ENCODE data around the gene HIP1.

DNA sequence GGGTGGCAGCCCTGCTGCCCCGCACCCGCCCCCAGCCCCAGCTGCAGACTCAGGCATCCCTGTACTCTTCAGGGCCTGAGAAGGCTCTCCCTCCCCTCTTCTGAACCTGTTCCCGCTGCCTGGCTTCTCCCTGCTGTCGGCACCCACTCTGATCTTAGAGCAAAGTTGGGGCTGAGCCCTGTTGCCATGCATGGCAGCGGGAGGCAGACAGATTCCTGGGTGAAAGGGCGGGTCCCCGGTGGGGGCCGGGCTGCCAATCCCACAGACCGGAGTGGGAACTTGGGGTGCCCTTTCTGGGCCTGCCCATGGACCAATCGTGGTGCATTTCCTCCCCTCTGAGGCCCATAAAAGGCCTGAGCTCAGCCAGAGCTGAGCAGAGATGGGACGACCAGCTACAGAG, 165.9 kb downstream of the HIP1 start:
- TF ChIP-seq, protein P1, sequence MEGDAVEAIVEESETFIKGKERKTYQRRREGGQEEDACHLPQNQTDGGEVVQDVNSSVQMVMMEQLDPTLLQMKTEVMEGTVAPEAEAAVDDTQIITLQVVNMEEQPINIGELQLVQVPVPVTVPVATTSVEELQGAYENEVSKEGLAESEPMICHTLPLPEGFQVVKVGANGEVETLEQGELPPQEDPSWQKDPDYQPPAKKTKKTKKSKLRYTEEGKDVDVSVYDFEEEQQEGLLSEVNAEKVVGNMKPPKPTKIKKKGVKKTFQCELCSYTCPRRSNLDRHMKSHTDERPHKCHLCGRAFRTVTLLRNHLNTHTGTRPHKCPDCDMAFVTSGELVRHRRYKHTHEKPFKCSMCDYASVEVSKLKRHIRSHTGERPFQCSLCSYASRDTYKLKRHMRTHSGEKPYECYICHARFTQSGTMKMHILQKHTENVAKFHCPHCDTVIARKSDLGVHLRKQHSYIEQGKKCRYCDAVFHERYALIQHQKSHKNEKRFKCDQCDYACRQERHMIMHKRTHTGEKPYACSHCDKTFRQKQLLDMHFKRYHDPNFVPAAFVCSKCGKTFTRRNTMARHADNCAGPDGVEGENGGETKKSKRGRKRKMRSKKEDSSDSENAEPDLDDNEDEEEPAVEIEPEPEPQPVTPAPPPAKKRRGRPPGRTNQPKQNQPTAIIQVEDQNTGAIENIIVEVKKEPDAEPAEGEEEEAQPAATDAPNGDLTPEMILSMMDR (CRISPR knock-in tag; IDR thresholded peaks at IDR 0.05) = no peak
- TF ChIP-seq HDAC2 (CRISPR knock-in tag; IDR thresholded peaks at IDR 0.05) (no peak), ZNF672 (CRISPR knock-in tag; IDR thresholded peaks at IDR 0.05) (no peak), TOE1 (CRISPR knock-in tag; IDR thresholded peaks at IDR 0.05) (no peak), ZNF772 (CRISPR knock-in tag; IDR thresholded peaks at IDR 0.05) (no peak), RAD21 (CRISPR knock-in tag; IDR thresholded peaks at IDR 0.05) (no peak), ARNT (IDR thresholded peaks at IDR 0.05) (no peak), POLR2AphosphoS2 (IDR thresholded peaks at IDR 0.05; ENCODE audit: low read depth, low read length) (no peak), ONECUT2 (CRISPR knock-in tag; IDR thresholded peaks at IDR 0.05) (no peak), ARNTL (CRISPR knock-in tag; IDR thresholded peaks at IDR 0.05) (no peak)
- TF ChIP-seq, protein P2, sequence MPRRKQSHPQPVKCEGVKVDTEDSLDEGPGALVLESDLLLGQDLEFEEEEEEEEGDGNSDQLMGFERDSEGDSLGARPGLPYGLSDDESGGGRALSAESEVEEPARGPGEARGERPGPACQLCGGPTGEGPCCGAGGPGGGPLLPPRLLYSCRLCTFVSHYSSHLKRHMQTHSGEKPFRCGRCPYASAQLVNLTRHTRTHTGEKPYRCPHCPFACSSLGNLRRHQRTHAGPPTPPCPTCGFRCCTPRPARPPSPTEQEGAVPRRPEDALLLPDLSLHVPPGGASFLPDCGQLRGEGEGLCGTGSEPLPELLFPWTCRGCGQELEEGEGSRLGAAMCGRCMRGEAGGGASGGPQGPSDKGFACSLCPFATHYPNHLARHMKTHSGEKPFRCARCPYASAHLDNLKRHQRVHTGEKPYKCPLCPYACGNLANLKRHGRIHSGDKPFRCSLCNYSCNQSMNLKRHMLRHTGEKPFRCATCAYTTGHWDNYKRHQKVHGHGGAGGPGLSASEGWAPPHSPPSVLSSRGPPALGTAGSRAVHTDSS (CRISPR knock-in tag; conservative IDR thresholded peaks at IDR 0.05) = no peak
- TF ChIP-seq, protein P3, sequence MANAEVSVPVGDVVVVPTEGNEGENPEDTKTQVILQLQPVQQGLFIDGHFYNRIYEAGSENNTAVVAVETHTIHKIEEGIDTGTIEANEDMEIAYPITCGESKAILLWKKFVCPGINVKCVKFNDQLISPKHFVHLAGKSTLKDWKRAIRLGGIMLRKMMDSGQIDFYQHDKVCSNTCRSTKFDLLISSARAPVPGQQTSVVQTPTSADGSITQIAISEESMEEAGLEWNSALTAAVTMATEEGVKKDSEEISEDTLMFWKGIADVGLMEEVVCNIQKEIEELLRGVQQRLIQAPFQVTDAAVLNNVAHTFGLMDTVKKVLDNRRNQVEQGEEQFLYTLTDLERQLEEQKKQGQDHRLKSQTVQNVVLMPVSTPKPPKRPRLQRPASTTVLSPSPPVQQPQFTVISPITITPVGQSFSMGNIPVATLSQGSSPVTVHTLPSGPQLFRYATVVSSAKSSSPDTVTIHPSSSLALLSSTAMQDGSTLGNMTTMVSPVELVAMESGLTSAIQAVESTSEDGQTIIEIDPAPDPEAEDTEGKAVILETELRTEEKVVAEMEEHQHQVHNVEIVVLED (CRISPR knock-in tag; IDR thresholded peaks at IDR 0.05; ENCODE audit: borderline replicate concordance) = no peak

Data from HepG2 (cell line).